Measurements from ENCODE around the gene CACNA1S. TPM values are rescaled to one million over a fixed set of nuclear protein-coding genes. Genes with fewer than 3 reads are reported as not detected.

Gene CACNA1S
- total RNA-seq, 1 experiment from 2014 or later = not detected

- no CpG with 5 or more reads among the region's 6 CpGs for WGBS (ENCODE audit: extremely low coverage, insufficient read length, low lambda C conversion rate)
- Histone ChIP-seq H4K20me1 (ENCODE audit: control insufficient read depth, insufficient read depth, insufficient read length) (no peaks in the 10 kb centered on the region), H3K4me2 (ENCODE audit: insufficient read depth, insufficient read length, low read length) (no peak overlapping the region), H3K56ac (ENCODE audit: insufficient read length, low read depth, low read length) (no peak overlapping the region), H2BK120ac (ENCODE audit: low read depth, low read length, poor library complexity, severe bottlenecking) (no peak overlapping the region), H2BK5ac (ENCODE audit: insufficient read length, low read length) (no peak overlapping the region), H2AK5ac (ENCODE audit: insufficient read length, low read length) (no peak overlapping the region), H2AFZ (ENCODE audit: low read length) (no peak overlapping the region), H3K27me3 (ENCODE audit: insufficient read depth, low read length) (no peaks in the 10 kb centered on the region), H3K4ac (ENCODE audit: low read depth, low read length) (no peak overlapping the region), H3K9ac (ENCODE audit: extremely low read depth, insufficient read length, low read length) (no peak overlapping the region), H4K8ac (replicated peaks; ENCODE audit: insufficient read length, low read depth, low read length) (no peak overlapping the region), H3K27ac (ENCODE audit: insufficient read length, low read depth, low read length) (no peak overlapping the region), H3T11ph (ENCODE audit: low read length) (no peak overlapping the region), H4K91ac (ENCODE audit: insufficient read length, low read depth, low read length) (no peak overlapping the region), H2BK20ac (ENCODE audit: low read depth, low read length, poor library complexity, severe bottlenecking) (no peak overlapping the region), H3K23ac (ENCODE audit: insufficient read length, low read depth, low read length) (no peak overlapping the region), H3K4me1 (ENCODE audit: insufficient read depth, low read length) (no peaks in the 10 kb centered on the region), H4K5ac (ENCODE audit: insufficient read length, low read depth, low read length) (no peak overlapping the region), H3K14ac (ENCODE audit: insufficient read depth, low read length) (no peak overlapping the region), H2BK15ac (ENCODE audit: low read depth, low read length) (no peak overlapping the region), H2BK12ac (ENCODE audit: insufficient read length, low read depth, low read length) (no peak overlapping the region), H3K79me2 (ENCODE audit: insufficient read depth, low read length) (no peaks in the 10 kb centered on the region), H3K9me3 (ENCODE audit: control insufficient read depth, low read depth, low read length) (no peaks in the 10 kb centered on the region), H3K23me2 (ENCODE audit: insufficient read length, low read depth, low read length, poor library complexity, severe bottlenecking) (no peaks in the 10 kb centered on the region), H3K18ac (ENCODE audit: insufficient read length, low read depth, low read length) (no peak overlapping the region), H3K79me1 (ENCODE audit: insufficient read depth, low read depth, low read length, poor library complexity, severe bottlenecking) (no peaks in the 10 kb centered on the region)
- Mint-ChIP-seq H3K4me3 (no peak overlapping the region), H3K9me3 (no peaks in the 10 kb centered on the region; a peak in 1 of 5 replicates), H3K27me3 (ENCODE audit: low read depth) (peaks cover 28% of the 10 kb centered on the region), H3K36me3 (ENCODE audit: insufficient read depth in 1 of 3, low read depth in 3 of 3) (no peaks in the 10 kb centered on the region), H3K27ac (no peak overlapping the region; a peak in 1 of 7 replicates), H3K4me1 (peaks cover 1 to 5% of the 10 kb centered on the region in 2 experiments; a peak in 3 of 4 replicates)
- no peak for DNase-seq
- TF ChIP-seq CTCF (conservative IDR thresholded peaks at IDR 0.05) = no peak
Observed at GRCh38 chr1:201084295-201084694, 27.9 kb downstream of the CACNA1S start.

Measured in H9 (cell line).